Upper lobe of right lung (tissue), 1 donor: ENCODE data around the gene POLR3F. TPM values are rescaled to one million over a fixed set of nuclear protein-coding genes. Genes with fewer than 3 reads are reported as not detected.

Source experiments
- ATAC-seq: fragments of 200-7000 bp; cut with Tn5 transposase; one replicate; pipeline ENCODE4 v1.9.1; 2020; ENCODE audit warnings: mild to moderate bottlenecking, moderate library complexity
- DNase-seq: peaks from one replicate; pipeline ENCODE4 v3.0.0-alpha.2; 2020
- H3K27ac ChIP-seq: fragments of 200-600 bp; one replicate; pipeline ENCODE4 v1.8.0; 2022
- H3K27me3 ChIP-seq: fragments of 200-600 bp; one replicate; pipeline ENCODE4 v1.8.0; 2022; ENCODE audit warnings: mild to moderate bottlenecking
- H3K36me3 ChIP-seq: fragments of 200-600 bp; one replicate; pipeline ENCODE4 v1.8.0; 2022
- H3K4me1 ChIP-seq: fragments of 200-600 bp; one replicate; pipeline ENCODE4 v1.8.0; 2022
- H3K4me3 ChIP-seq: fragments of 200-600 bp; one replicate; pipeline ENCODE4 v1.8.0; 2022; ENCODE audit warnings: mild to moderate bottlenecking
- H3K9me3 ChIP-seq: fragments of 200-600 bp; one replicate; pipeline ENCODE4 v1.8.0; 2022
- CTCF ChIP-seq: fragments of 200-600 bp; IDR thresholded peaks from one replicate; pipeline ENCODE4 v1.8.0; 2022; ENCODE audit warnings: antibody characterized with exemption
- intact Hi-C: fragments of 100-400 bp; cut with DNase I; formaldehyde crosslinking; loops from one replicate; pipeline ENCODE4 v1.11.0; 2022
- long read RNA-seq: library from polyadenylated mRNA; unstranded; transcript quantifications from one replicate; pipeline ENCODE4 v2.0.0, GENCODE V29; 2021
- total RNA-seq: library from RNA; stranded (reverse); fragmentation: NEBNext Ultra II Directional; extraction: Animal tissue kit (Norgen Biotek cat#: 25700); gene quantifications from one replicate; pipeline ENCODE4 v1.2.1, GENCODE V29; 2021
- donor health status: DM: no; HTN: yes; CAD: no; lungs with severe emphysema.

Gene POLR3F, protein sequence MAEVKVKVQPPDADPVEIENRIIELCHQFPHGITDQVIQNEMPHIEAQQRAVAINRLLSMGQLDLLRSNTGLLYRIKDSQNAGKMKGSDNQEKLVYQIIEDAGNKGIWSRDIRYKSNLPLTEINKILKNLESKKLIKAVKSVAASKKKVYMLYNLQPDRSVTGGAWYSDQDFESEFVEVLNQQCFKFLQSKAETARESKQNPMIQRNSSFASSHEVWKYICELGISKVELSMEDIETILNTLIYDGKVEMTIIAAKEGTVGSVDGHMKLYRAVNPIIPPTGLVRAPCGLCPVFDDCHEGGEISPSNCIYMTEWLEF
- 7.2 TPM for total RNA-seq
- long read RNA-seq, partial matches to known transcripts: 0 of 4 reads
- long read RNA-seq, other reads (novel, unspliced or antisense): 2 of 4 reads

DNA sequence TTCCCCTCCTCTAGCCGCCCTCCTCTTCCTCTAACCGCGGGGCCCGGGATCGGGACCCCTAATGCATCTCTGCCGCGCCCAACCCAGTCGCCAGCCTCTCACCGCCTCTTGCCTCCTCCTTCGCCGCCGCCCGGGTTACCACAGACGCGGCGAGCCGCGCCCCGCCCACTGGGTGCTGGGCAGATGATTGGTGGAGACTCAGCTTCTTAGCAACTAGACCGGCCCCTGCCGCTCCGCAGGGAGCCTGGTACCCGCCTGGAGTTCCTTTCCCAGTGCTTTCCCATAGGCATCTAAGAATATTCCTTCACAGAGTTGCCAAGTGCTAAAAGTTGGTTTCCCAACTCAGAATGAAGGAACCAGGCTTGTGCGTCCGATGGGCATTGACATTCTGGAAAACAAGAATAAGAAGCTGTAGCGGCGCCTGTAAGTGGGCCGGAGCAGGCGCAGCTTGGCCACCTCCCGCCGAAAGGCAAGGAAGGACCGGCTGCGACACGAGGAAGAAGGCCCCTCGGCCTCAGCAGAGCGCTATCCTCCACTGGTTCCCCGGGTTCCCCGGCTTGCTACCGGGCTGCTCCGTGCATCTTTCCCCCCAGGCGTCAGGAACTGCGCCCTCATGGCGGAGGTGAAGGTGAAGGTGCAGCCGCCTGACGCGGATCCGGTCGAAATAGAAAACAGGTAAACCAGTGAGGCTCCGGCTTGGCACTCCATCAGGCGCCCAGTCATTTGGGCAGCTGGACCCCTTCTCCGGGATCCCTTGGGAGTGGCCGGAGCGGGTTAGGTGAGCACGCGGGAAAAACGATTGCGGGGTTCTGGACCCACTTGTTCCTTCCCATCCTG lies at the start of gene POLR3F, which contains the start of gene DZANK1:
Gene POLR3F, plus strand, starts transcription at position 497 of the 837 bp plus-strand sequence. Its CDS starts 117 bp downstream, at position 614.
Gene DZANK1, minus strand, starts transcription at position 137 of the 837 bp plus-strand sequence. CDS start 1,672 bp downstream, outside the sequence.
- DNase-seq: peak; percentile 98

DNA sequence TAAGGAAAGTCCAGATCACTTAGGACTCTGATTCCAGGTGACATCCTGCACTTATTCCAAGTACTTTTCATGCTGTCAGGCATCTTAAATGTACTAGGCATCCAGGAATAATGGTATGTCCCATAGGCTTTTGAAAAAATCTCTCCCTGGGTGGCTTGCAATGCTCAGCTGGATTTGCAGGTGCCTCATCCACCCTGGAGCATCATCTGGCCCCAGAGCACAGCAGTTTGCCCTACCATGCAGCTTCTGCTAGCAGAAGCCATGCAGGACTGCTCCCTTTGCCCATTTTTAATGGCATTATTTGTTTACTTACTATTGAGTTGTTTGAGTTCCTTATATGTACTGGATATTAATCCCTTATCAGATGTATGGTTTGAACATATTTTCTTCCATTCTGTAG lies 45.6 kb upstream of the POLR3F start:
- intact Hi-C loops: no loop called here
- Histone ChIP-seq H3K4me1 (no peaks in the 10 kb centered on the region), H3K36me3 (no peaks in the 10 kb centered on the region), H3K27me3 (no peaks in the 10 kb centered on the region), H3K4me3 (no peak overlapping the region), H3K27ac (no peak overlapping the region), H3K9me3 (no peaks in the 10 kb centered on the region)
- ATAC-seq (no peak), DNase-seq (no peak)
- TF ChIP-seq CTCF: no peak

More for the DNA sequence above, at the start of gene POLR3F, which contains the start of gene DZANK1:
- ATAC-seq: peak; percentile 100
- TF ChIP-seq CTCF: no peak
- Histone ChIP-seq H3K9me3 (no peaks in the 10 kb centered on the region), H3K4me1 (peaks cover 16% of the 10 kb centered on the region), H3K36me3 (peaks cover 11% of the 10 kb centered on the region), H3K27ac (peak within 1 kb of the TSS; percentile 93), H3K4me3 (peak within 1 kb of the TSS; percentile 84), H3K27me3 (no peaks in the 10 kb centered on the region)
- intact Hi-C loops: no loop called here

DNA sequence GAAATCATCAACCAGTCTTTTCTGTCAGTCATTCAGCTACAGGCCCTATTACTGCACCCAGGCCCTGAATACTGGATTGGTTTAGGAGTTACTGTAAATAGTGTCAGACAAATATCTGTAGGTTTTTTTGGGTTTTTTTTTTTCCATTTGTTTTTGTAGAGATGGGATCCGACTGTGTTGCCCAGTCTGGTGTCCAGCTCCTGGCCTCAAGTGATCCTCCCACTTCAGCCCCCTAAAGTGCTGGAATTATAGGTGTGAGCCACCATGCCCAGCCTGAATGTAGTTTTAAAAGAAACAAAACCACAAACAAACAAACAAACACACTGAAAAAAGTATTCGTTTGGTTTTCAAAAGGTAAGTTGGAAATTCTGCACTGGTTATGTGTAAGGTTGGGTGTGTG lies 40.0 kb upstream of the POLR3F start:
- TF ChIP-seq CTCF: no peak
- no peak overlapping the region for H3K27ac ChIP-seq
- intact Hi-C loops: no loop called here
- no peaks in the 10 kb centered on the region for H3K27me3 ChIP-seq
- H3K9me3 ChIP-seq: no peaks in the 10 kb centered on the region
- ATAC-seq: no peak
- no peaks in the 10 kb centered on the region for H3K36me3 ChIP-seq
- H3K4me1 ChIP-seq: peaks cover 12% of the 10 kb centered on the region
- no peak overlapping the region for H3K4me3 ChIP-seq
- DNase-seq: no peak

GRCh38 chr20:18428490-18429173 lies 38.6 kb upstream of the POLR3F start:
- H3K4me1 ChIP-seq: peaks cover 12% of the 10 kb centered on the region
- no peak for DNase-seq
- H3K27ac ChIP-seq: no peak overlapping the region
- H3K36me3 ChIP-seq: no peaks in the 10 kb centered on the region
- no peak overlapping the region for H3K4me3 ChIP-seq
- intact Hi-C loops: no loop called here
- H3K27me3 ChIP-seq: no peaks in the 10 kb centered on the region
- H3K9me3 ChIP-seq: no peaks in the 10 kb centered on the region
- TF ChIP-seq CTCF: no peak
- peak; percentile 44 for ATAC-seq

DNA sequence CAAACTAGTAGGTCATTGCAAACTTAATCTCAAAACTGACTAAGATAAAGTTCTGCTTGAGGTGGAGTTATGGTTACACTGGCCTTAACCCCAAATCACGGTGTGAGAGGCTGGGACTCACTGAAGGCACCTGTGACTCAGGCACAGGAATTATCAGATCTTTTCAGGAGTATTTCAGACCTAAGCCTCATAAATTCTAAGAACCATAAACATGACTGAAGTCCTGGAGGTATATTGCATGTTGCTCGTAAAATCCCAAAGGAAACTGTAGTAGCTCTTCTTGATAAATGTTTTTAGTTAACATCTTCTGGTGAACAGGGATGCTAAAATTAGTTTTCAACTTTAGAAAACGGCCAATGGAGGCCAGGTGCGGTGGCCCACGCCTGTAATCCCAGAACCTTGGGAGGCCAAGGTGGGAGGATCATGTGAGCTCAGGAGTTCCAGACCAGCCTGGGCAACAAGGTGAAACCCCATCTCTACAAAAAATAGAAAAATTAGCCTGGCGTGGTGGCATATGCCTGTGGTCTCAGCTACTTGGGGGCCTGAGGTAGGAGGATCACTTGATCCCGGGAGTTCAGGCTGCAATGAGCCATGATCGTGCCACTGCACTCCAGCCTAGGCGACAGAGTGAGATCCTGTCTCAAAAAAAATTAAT lies 36.9 kb upstream of the POLR3F start:
- peaks cover 12% of the 10 kb centered on the region for H3K4me1 ChIP-seq
- no peak overlapping the region for H3K27ac ChIP-seq
- H3K27me3 ChIP-seq: no peaks in the 10 kb centered on the region
- H3K36me3 ChIP-seq: no peaks in the 10 kb centered on the region
- H3K4me3 ChIP-seq: no peak overlapping the region
- TF ChIP-seq CTCF: no peak
- no peaks in the 10 kb centered on the region for H3K9me3 ChIP-seq
- no peak for DNase-seq
- intact Hi-C loops: no loop called here
- ATAC-seq: no peak
